Vagina (tissue), 2 donors: Measurements from ENCODE around the gene NT5E.

Experiments used
- CTCF ChIP-seq, 3 experiments: fragments of 450-650 bp in 2 of 3; fragments of 200-600 bp in 1 of 3; sonication (generic) in 1 of 3; IDR thresholded peaks; one replicate each; pipeline ENCODE4 v1.5.1; 2017 to 2019; ENCODE audit warnings: antibody characterized with exemption in 3 of 3, mild to moderate bottlenecking in 2 of 3, moderate library complexity in 2 of 3
- POLR2A ChIP-seq, 2 donors: fragments of 450-650 bp; IDR thresholded peaks; one replicate each; pipeline ENCODE4 v1.6.1; 2017; ENCODE audit warnings: antibody characterized with exemption in 2 of 2, mild to moderate bottlenecking in 2 of 2, moderate library complexity in 2 of 2
- POLR2AphosphoS5 ChIP-seq, 2 donors: sonication (generic); formaldehyde crosslinking; IDR thresholded peaks; one replicate each; pipeline ENCODE4 v1.9.0; 2017; ENCODE audit warnings: antibody characterized with exemption in 2 of 2, mild to moderate bottlenecking in 2 of 2, low read depth in 1 of 2; ENCODE audit not compliant: insufficient read depth in 1 of 2

DNA sequence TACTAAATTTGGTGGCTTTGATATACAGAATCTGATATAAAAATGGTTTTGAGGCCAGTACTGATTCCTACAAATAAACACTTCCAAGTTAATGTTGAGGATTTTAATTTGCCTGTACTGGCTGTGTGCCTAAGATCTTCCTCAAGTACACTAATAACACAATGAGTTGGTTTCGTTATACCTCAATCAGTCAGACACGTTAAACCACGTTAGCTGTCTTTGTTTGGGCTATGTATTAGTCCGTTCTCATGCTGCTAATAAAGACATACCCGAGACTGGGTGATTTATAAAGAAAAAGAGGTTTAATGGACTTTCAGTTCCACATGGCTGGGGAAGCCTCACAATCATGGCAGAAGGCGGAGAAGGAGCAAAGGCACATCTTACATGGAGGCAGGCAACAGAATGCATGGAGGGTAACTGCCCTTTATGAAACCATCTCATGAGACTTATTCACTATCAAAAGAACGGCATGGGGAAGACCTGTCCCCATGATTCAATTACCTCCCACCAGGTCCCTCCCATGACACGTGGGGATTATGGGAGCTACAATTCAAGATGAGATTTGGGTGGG, 46.2 kb downstream of the NT5E start:
- no peak for TF ChIP-seq CTCF (IDR thresholded peaks at IDR 0.05)
- TF ChIP-seq POLR2A (IDR thresholded peaks at IDR 0.05) = no peak
- no peak for TF ChIP-seq POLR2AphosphoS5 (IDR thresholded peaks at IDR 0.05; ENCODE audit: insufficient read depth in 1 of 2, low read depth in 1 of 2)
